T-helper 17 cell (primary cell): ENCODE measurements around the gene NAGLU. TPM values are rescaled to one million over a fixed set of nuclear protein-coding genes. Genes with fewer than 3 reads are reported as not detected.
"Not testable (repeated sequence)": the region's sequence is repeated elsewhere in the genome, so short reads cannot be mapped to it uniquely, and the experiment has no call there.

Source experiments
- ATAC-seq: fragments of 150-1000 bp; cut with Tn5 transposase; 2 replicates; pipeline ENCODE4 v1.10.0; 2021; ENCODE audit warnings: mild to moderate bottlenecking, moderate library complexity
- DNase-seq, 3 donors: peaks; one replicate each; pipeline versions ENCODE4 v3.0.0 to v3.0.0-alpha.2; 2020 to 2021
- H3K9me3 ChIP-seq: one replicate; pipeline ENCODE4 v1.7.0; 2013; ENCODE audit warnings: low read length, mild to moderate bottlenecking; ENCODE audit not compliant: control insufficient read depth, poor library complexity, severe bottlenecking
- H3K27ac Mint-ChIP-seq: one replicate; pipeline ENCODE4 v1.8.0; 2022; ENCODE audit warnings: mild to moderate bottlenecking, moderate library complexity, mixed read lengths
- H3K27me3 Mint-ChIP-seq: one replicate; pipeline ENCODE4 v1.8.0; 2022; ENCODE audit warnings: mixed read lengths
- H3K36me3 Mint-ChIP-seq: one replicate; pipeline ENCODE4 v1.8.0; 2022; ENCODE audit warnings: low read depth, mixed read lengths
- H3K4me1 Mint-ChIP-seq: one replicate; pipeline ENCODE4 v1.8.0; 2022; ENCODE audit warnings: mild to moderate bottlenecking, mixed read lengths
- H3K4me3 Mint-ChIP-seq: one replicate; pipeline ENCODE4 v1.8.0; 2022; ENCODE audit warnings: mild to moderate bottlenecking, moderate library complexity, mixed read lengths
- total RNA-seq, 4 donors: library from RNA in 2 of 4; stranded (reverse) in 2 of 4; gene quantifications; one replicate each; pipeline ENCODE4 v1.2.3 and lab custom pipeline; 2022 to 2026

NAGLU gene
- total RNA-seq, 2 donors from 2014 or later, result 12.5 to 13.2 TPM

- no peak for DNase-seq
- no peaks in the 10 kb centered on the region for H3K9me3 ChIP-seq
- Mint-ChIP-seq H3K36me3 (peaks cover 3% of the 10 kb centered on the region), H3K4me3 (no peak overlapping the region), H3K27me3 (no peaks in the 10 kb centered on the region), H3K27ac (no peak overlapping the region), H3K4me1 (peaks cover 14% of the 10 kb centered on the region)
- ATAC-seq, result no peak
These were observed 10.0 kb upstream of the NAGLU start for GRCh38 chr17:42526031-42526444.

GRCh38 chr17:42527932-42528331 lies 8.1 kb upstream of the NAGLU start:
- H3K36me3 Mint-ChIP-seq, result no peaks in the 10 kb centered on the region
- H3K4me3 Mint-ChIP-seq, result no peak overlapping the region
- H3K4me1 Mint-ChIP-seq, result peaks cover 19% of the 10 kb centered on the region
- DNase-seq (no peak), ATAC-seq (no peak)
- no peak overlapping the region for H3K27ac Mint-ChIP-seq
- H3K9me3 ChIP-seq, result no peaks in the 10 kb centered on the region
- no peaks in the 10 kb centered on the region for H3K27me3 Mint-ChIP-seq

GRCh38 chr17:42529061-42529460 lies 7.0 kb upstream of the NAGLU start:
- DNase-seq (no peak), ATAC-seq (no peak)
- no peaks in the 10 kb centered on the region for H3K36me3 Mint-ChIP-seq
- no peak overlapping the region for H3K4me3 Mint-ChIP-seq
- peaks cover 24% of the 10 kb centered on the region for H3K4me1 Mint-ChIP-seq
- no peaks in the 10 kb centered on the region for H3K9me3 ChIP-seq
- H3K27me3 Mint-ChIP-seq, result peaks cover 5% of the 10 kb centered on the region
- H3K27ac Mint-ChIP-seq, result no peak overlapping the region

- Mint-ChIP-seq H3K4me1 (peaks cover 25% of the 10 kb centered on the region), H3K4me3 (peak overlapping the region; percentile 79), H3K36me3 (no peaks in the 10 kb centered on the region), H3K27me3 (peaks cover 5% of the 10 kb centered on the region), H3K27ac (peak overlapping the region; percentile 70)
- DNase-seq, result no peak
- ATAC-seq, result no peak
- no peaks in the 10 kb centered on the region for H3K9me3 ChIP-seq
These were observed 5.0 kb upstream of the NAGLU start for GRCh38 chr17:42530952-42531454.

- peak in 2 of 3 donors; percentile 47 to 48 for DNase-seq
- Mint-ChIP-seq H3K36me3 (no peaks in the 10 kb centered on the region), H3K27me3 (peaks cover 5% of the 10 kb centered on the region), H3K4me1 (peaks cover 27% of the 10 kb centered on the region), H3K27ac (peak overlapping the region; percentile 70), H3K4me3 (peak overlapping the region; percentile 79)
- H3K9me3 ChIP-seq, result no peaks in the 10 kb centered on the region
- peak; percentile 49 for ATAC-seq
These were observed 4.3 kb upstream of the NAGLU start for GRCh38 chr17:42531455-42532354.

GRCh38 chr17:42535155-42536047 lies 640 bp upstream of the NAGLU start:
- peak; percentile 7 for ATAC-seq
- H3K4me3 Mint-ChIP-seq, result peak overlapping the region; percentile 86
- peaks cover 30% of the 10 kb centered on the region for H3K4me1 Mint-ChIP-seq
- peaks cover 5% of the 10 kb centered on the region for H3K27me3 Mint-ChIP-seq
- no peaks in the 10 kb centered on the region for H3K9me3 ChIP-seq
- no peaks in the 10 kb centered on the region for H3K36me3 Mint-ChIP-seq
- no peak for DNase-seq
- peak overlapping the region; percentile 91 for H3K27ac Mint-ChIP-seq

- peak overlapping the region; percentile 24 for H3K27ac Mint-ChIP-seq
- no peaks in the 10 kb centered on the region for H3K9me3 ChIP-seq
- peak overlapping the region; percentile 88 for H3K4me3 Mint-ChIP-seq
- peaks cover 5% of the 10 kb centered on the region for H3K27me3 Mint-ChIP-seq
- DNase-seq, result peak; percentile 35 to 63 (median 60)
- no peaks in the 10 kb centered on the region for H3K36me3 Mint-ChIP-seq
- peak; percentile 70 for ATAC-seq
- H3K4me1 Mint-ChIP-seq, result peaks cover 33% of the 10 kb centered on the region
These were observed 523 bp downstream of the NAGLU start for GRCh38 chr17:42536372-42537155.

GRCh38 chr17:42537156-42537805 lies 1.2 kb downstream of the NAGLU start:
- Mint-ChIP-seq H3K4me1 (peaks cover 30% of the 10 kb centered on the region), H3K27me3 (peaks cover 5% of the 10 kb centered on the region), H3K27ac (peak overlapping the region; percentile 24), H3K36me3 (no peaks in the 10 kb centered on the region), H3K4me3 (peak overlapping the region; percentile 88)
- DNase-seq, result no peak
- H3K9me3 ChIP-seq, result no peaks in the 10 kb centered on the region
- no peak for ATAC-seq

- peak overlapping the region; percentile 84 for H3K4me3 Mint-ChIP-seq
- no peak overlapping the region for H3K27ac Mint-ChIP-seq
- peaks cover 30% of the 10 kb centered on the region for H3K4me1 Mint-ChIP-seq
- no peaks in the 10 kb centered on the region for H3K36me3 Mint-ChIP-seq
- DNase-seq, result no peak
- no peaks in the 10 kb centered on the region for H3K9me3 ChIP-seq
- no peak for ATAC-seq
- H3K27me3 Mint-ChIP-seq, result peaks cover 5% of the 10 kb centered on the region
These were observed 1.9 kb downstream of the NAGLU start for GRCh38 chr17:42537826-42538451.

GRCh38 chr17:42538482-42538881 lies 2.4 kb downstream of the NAGLU start:
- Mint-ChIP-seq H3K36me3 (no peaks in the 10 kb centered on the region), H3K4me3 (peak overlapping the region; percentile 84), H3K27me3 (peaks cover 3% of the 10 kb centered on the region), H3K4me1 (peaks cover 28% of the 10 kb centered on the region), H3K27ac (no peak overlapping the region)
- DNase-seq (no peak), ATAC-seq (no peak)
- no peaks in the 10 kb centered on the region for H3K9me3 ChIP-seq

GRCh38 chr17:42540558-42540957 lies 4.5 kb downstream of the NAGLU start:
- ATAC-seq, DNase-seq, H3K9me3 ChIP-seq, H3K36me3 Mint-ChIP-seq, H3K27me3 Mint-ChIP-seq: not testable (repeated sequence)
- Mint-ChIP-seq H3K27ac (peak overlapping the region; percentile 39), H3K4me1 (peaks cover 24% of the 10 kb centered on the region), H3K4me3 (peak overlapping the region; percentile 41)
